Caco-2 (cell line): ENCODE data around the gene DCD. TPM values are rescaled to one million over a fixed set of nuclear protein-coding genes. Genes with fewer than 3 reads are reported as not detected.

Experiments used
- BruUV-seq: library from RNA; stranded (reverse); fragments of 400-500 nt; replicated peaks from 2 replicates; lab custom pipeline; 2021; lab: Mats Ljungman, UMichigan
- CTCF ChIA-PET: fragments of 300-600 bp; sonication (Branson Sonifier 250); formaldehyde crosslinking; loops from one replicate; lab custom pipeline; 2022; ENCODE audit warnings: antibody characterized with exemption; lab: Charles Lee
- POLR2A ChIA-PET: fragments of 300-600 bp; sonication (Branson Sonifier 250); formaldehyde crosslinking; loops from one replicate; lab custom pipeline; 2022; ENCODE audit warnings: antibody characterized with exemption; lab: Charles Lee
- DNase-seq, 2 experiments: peaks; one replicate each; pipeline versions ENCODE4 v3.0.0 to v3.0.0-alpha.2; 2020 to 2022
- H3K27me3 ChIP-seq: replicated peaks from 2 replicates; pipeline ENCODE4 v1.6.0; 2011; ENCODE audit warnings: low read length; ENCODE audit not compliant: control insufficient read depth, insufficient read depth
- H3K36me3 ChIP-seq: 2 replicates; pipeline ENCODE4 v1.5.1; 2011; ENCODE audit warnings: low read length; ENCODE audit not compliant: control insufficient read depth, insufficient read depth
- H3K4me1 ChIP-seq: fragments of 250-450 bp; sonication (Bioruptor Pico); 2 replicates; pipeline ENCODE4 v1.5.1; 2020; ENCODE audit warnings: mild to moderate bottlenecking
- H3K4me3 ChIP-seq: 2 replicates; pipeline ENCODE4 v1.5.1; 2011; ENCODE audit warnings: low read depth, mild to moderate bottlenecking, control low read depth, low read length
- H3K9me3 ChIP-seq: fragments of 250-450 bp; sonication (Bioruptor Pico); 2 replicates; pipeline ENCODE4 v1.5.1; 2020; ENCODE audit warnings: mild to moderate bottlenecking, moderate library complexity
- H3K27ac Mint-ChIP-seq: one replicate; pipeline ENCODE4 v1.8.0; 2022; ENCODE audit warnings: mixed read lengths; ENCODE audit not compliant: unreplicated experiment
- H3K27me3 Mint-ChIP-seq: one replicate; pipeline ENCODE4 v1.8.0; 2022; ENCODE audit warnings: mixed read lengths; ENCODE audit not compliant: insufficient read depth, unreplicated experiment
- H3K36me3 Mint-ChIP-seq: one replicate; pipeline ENCODE4 v1.8.0; 2022; ENCODE audit warnings: mild to moderate bottlenecking, mixed read lengths; ENCODE audit not compliant: insufficient read depth, unreplicated experiment
- H3K4me1 Mint-ChIP-seq: one replicate; pipeline ENCODE4 v1.8.0; 2022; ENCODE audit warnings: low read depth, mixed read lengths; ENCODE audit not compliant: unreplicated experiment
- H3K4me3 Mint-ChIP-seq: one replicate; pipeline ENCODE4 v1.8.0; 2022; ENCODE audit warnings: mild to moderate bottlenecking, moderate library complexity, mixed read lengths; ENCODE audit not compliant: unreplicated experiment
- H3K9me3 Mint-ChIP-seq: one replicate; pipeline ENCODE4 v1.8.0; 2022; ENCODE audit warnings: mixed read lengths; ENCODE audit not compliant: unreplicated experiment
- CTCF ChIP-seq, 2 experiments: fragments of 200-600 bp in 1 of 2; IDR thresholded peaks; 1 replicate in 1 of 2; 2 replicates in 1 of 2; pipeline versions ENCODE4 v1.5.1 to v1.8.0; 2011 to 2022; ENCODE audit warnings: antibody characterized with exemption in 1 of 2, control low read depth in 1 of 2, inconsistent platforms in 1 of 2, low read depth in 1 of 2, low read length in 1 of 2, mild to moderate bottlenecking in 1 of 2, moderate library complexity in 1 of 2; ENCODE audit not compliant: insufficient read depth in 1 of 2, severe bottlenecking in 1 of 2, unreplicated experiment in 1 of 2
- intact Hi-C: fragments of 100-400 bp; cut with micrococcal nuclease; formaldehyde crosslinking; loops from one replicate; pipeline ENCODE4 v1.10.0; 2022; ENCODE audit not compliant: unreplicated experiment
- total RNA-seq: library from RNA; stranded (reverse); gene quantifications from 2 replicates; pipeline ENCODE4 v1.2.3, GENCODE V29; 2022

DCD gene
- total RNA-seq, 1 experiment from 2014 or later, result not detected

- Mint-ChIP-seq H3K27me3 (peaks cover 16% of the 10 kb centered on the region), H3K27ac (no peak overlapping the region), H3K4me3 (no peak overlapping the region), H3K9me3 (peaks cover 18% of the 10 kb centered on the region), H3K4me1 (no peaks in the 10 kb centered on the region), H3K36me3 (no peaks in the 10 kb centered on the region)
- no peak overlapping the region for H3K4me3 ChIP-seq
- peaks cover 1% of the 10 kb centered on the region; the same call in 1 of the 2 replicates for H3K27me3 ChIP-seq
- H3K4me1 ChIP-seq, result no peaks in the 10 kb centered on the region
- POLR2A ChIA-PET, result no interaction called here
- H3K36me3 ChIP-seq, result no peaks in the 10 kb centered on the region
- CTCF ChIA-PET, result no interaction called here
- intact Hi-C loops, result no loop called here
- no peak for TF ChIP-seq CTCF (IDR thresholded peaks at IDR 0.05; ENCODE audit: insufficient read depth in 1 of 2, low read depth in 1 of 2, low read length in 1 of 2, severe bottlenecking in 1 of 2, unreplicated experiment in 1 of 2)
- DNase-seq, result no peak
- H3K9me3 ChIP-seq, result peaks cover 6% of the 10 kb centered on the region; the same call in 1 of the 2 replicates
- BruUV-seq, result no TSS peak
These were observed 18.2 kb downstream of the DCD start for GRCh38 chr12:54629925-54630324.

GRCh38 chr12:54628186-54628846 lies 19.8 kb downstream of the DCD start:
- Mint-ChIP-seq H3K4me1 (no peaks in the 10 kb centered on the region), H3K27ac (no peak overlapping the region), H3K9me3 (peaks cover 18% of the 10 kb centered on the region), H3K36me3 (no peaks in the 10 kb centered on the region), H3K4me3 (no peak overlapping the region), H3K27me3 (peaks cover 13% of the 10 kb centered on the region)
- Histone ChIP-seq H3K4me1 (no peaks in the 10 kb centered on the region), H3K36me3 (no peaks in the 10 kb centered on the region), H3K9me3 (peaks cover 6% of the 10 kb centered on the region; the same call in 1 of the 2 replicates), H3K27me3 (no peaks in the 10 kb centered on the region), H3K4me3 (no peak overlapping the region)
- ChIA-PET POLR2A (no interaction called here), CTCF (no interaction called here)
- DNase-seq, result no peak
- TF ChIP-seq CTCF (IDR thresholded peaks at IDR 0.05; ENCODE audit: insufficient read depth in 1 of 2, low read depth in 1 of 2, low read length in 1 of 2, severe bottlenecking in 1 of 2, unreplicated experiment in 1 of 2), result no peak
- intact Hi-C loops, result no loop called here
- BruUV-seq, result no TSS peak

- Mint-ChIP-seq H3K4me3 (no peak overlapping the region), H3K9me3 (peaks cover 18% of the 10 kb centered on the region), H3K27me3 (peaks cover 18% of the 10 kb centered on the region), H3K4me1 (no peaks in the 10 kb centered on the region), H3K36me3 (no peaks in the 10 kb centered on the region), H3K27ac (no peak overlapping the region)
- intact Hi-C loops, result no loop called here
- TF ChIP-seq CTCF (IDR thresholded peaks at IDR 0.05; ENCODE audit: insufficient read depth in 1 of 2, low read depth in 1 of 2, low read length in 1 of 2, severe bottlenecking in 1 of 2, unreplicated experiment in 1 of 2), result no peak
- H3K27me3 ChIP-seq, result no peaks in the 10 kb centered on the region
- H3K4me3 ChIP-seq, result no peak overlapping the region
- no peaks in the 10 kb centered on the region for H3K4me1 ChIP-seq
- DNase-seq, result no peak
- CTCF ChIA-PET, result no interaction called here
- POLR2A ChIA-PET, result no interaction called here
- H3K36me3 ChIP-seq, result no peaks in the 10 kb centered on the region
- peaks cover 6% of the 10 kb centered on the region; the same call in 1 of the 2 replicates for H3K9me3 ChIP-seq
- BruUV-seq, result no TSS peak
These were observed 20.9 kb downstream of the DCD start for GRCh38 chr12:54627304-54627703.
